Astrocyte of the cerebellum (primary cell): ENCODE data around the gene MARK2.

Experiments used
- DNase-seq: peaks from one replicate; pipeline ENCODE4 v3.0.0-alpha.2; 2011; ENCODE audit warnings: low read depth
- H3K4me3 ChIP-seq: 2 replicates; pipeline ENCODE4 v1.5.1; 2011; ENCODE audit warnings: mild to moderate bottlenecking, low read depth, low read length, moderate library complexity
- CTCF ChIP-seq: IDR thresholded peaks from 2 replicates; pipeline ENCODE4 v1.5.1; 2012; ENCODE audit warnings: low read length, low read depth, moderate library complexity, mild to moderate bottlenecking; ENCODE audit errors: missing control alignments
- in situ Hi-C: cut with HindIII; loops from 2 replicates; pipeline ENCODE4 v1.10.0; 2017; ENCODE audit warnings: low sequenced_read_pairs

MARK2 gene

DNA sequence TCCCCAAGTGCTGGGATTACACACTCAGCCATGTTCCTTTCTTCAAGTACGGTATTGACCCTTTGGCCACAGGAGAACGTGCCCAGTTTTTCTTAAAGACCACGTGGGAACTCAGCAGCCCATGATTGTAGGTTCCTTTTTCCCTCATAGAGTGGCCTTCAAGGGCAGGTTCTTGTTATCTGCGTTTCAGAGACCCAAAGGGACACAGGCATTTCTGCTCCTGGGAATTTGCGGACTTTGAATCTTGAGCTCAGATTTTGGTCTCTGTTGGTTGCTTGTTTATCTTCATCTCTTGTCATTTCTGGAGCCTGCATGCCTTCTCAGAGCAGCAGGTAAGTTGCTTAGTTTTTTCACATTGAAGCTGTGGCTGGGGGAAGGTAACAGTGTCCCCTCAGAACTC is 12.0 kb downstream of the MARK2 start:
- no peak for DNase-seq
- in situ Hi-C loops, result no loop called here
- TF ChIP-seq CTCF, result no peak
- H3K4me3 ChIP-seq, result no peak overlapping the region

DNA sequence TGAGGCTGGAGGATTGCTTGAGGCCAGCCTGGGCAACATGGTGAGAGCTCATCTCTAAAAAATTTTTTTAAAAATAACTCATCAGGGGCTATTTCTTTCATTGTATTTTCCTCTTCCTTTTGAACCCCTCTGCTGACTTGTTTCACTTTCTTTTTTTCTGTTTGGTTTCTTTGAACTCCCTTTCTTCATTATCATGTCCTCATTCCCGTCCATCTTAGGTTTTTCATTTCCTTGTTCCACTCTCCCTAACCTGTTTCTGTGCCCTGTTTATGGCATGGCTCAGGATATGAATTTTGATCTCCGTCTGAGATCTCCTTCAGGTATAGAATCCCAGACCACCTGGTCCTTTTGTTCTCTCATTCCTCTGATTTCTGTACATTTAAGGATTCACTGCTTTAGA is 12.5 kb downstream of the MARK2 start:
- in situ Hi-C loops, result no loop called here
- no peak overlapping the region for H3K4me3 ChIP-seq
- no peak for TF ChIP-seq CTCF
- DNase-seq, result no peak

GRCh38 chr11:63853476-63853875 is 14.6 kb downstream of the MARK2 start:
- H3K4me3 ChIP-seq, result no peak overlapping the region
- no peak for TF ChIP-seq CTCF
- in situ Hi-C loops, result no loop called here
- no peak for DNase-seq

- TF ChIP-seq CTCF, result no peak
- no peak for DNase-seq
- in situ Hi-C loops, result no loop called here
- no peak overlapping the region for H3K4me3 ChIP-seq
Measured at GRCh38 chr11:63854696-63855095, 15.8 kb downstream of the MARK2 start.

- H3K4me3 ChIP-seq, result no peak overlapping the region
- TF ChIP-seq CTCF, result no peak
- in situ Hi-C loops, result no loop called here
- no peak for DNase-seq
Measured at GRCh38 chr11:63855975-63856374, 17.1 kb downstream of the MARK2 start.

- TF ChIP-seq CTCF, result no peak
- in situ Hi-C loops, result no loop called here
- H3K4me3 ChIP-seq, result no peak overlapping the region
- DNase-seq, result no peak
Measured at GRCh38 chr11:63858628-63859550, 20.0 kb downstream of the MARK2 start.
